ENCODE data around the gene SNRNP27.

SNRNP27 gene

DNA sequence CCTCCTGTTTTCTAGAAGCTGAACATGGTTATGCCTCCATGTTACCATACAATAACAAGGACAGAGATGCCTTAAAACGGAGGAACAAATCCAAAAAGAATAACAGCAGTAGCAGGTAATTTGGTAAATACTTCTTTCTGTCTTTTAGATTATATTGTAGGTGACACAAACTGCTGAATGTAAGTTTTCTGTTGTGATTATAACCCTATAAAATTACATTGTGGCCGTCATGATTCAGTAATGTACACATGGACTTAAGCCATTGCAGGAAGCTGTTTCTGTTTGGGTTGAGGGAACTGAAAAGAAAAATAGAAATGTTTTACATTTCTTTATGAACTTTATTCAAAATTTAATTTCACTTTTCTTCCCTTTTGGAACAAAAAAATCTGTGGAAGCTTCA is 22.4 kb downstream of the SNRNP27 start:
- no peak for DNase-seq (ENCODE audit: low read depth in 2 of 2)

- no peak for DNase-seq (ENCODE audit: low read depth in 2 of 2)
Measured at GRCh38 chr2:69917852-69918251, 24.1 kb downstream of the SNRNP27 start.

- DNase-seq (ENCODE audit: low read depth in 2 of 2): no peak
Measured at GRCh38 chr2:69918401-69918800, 24.6 kb downstream of the SNRNP27 start.

DNA sequence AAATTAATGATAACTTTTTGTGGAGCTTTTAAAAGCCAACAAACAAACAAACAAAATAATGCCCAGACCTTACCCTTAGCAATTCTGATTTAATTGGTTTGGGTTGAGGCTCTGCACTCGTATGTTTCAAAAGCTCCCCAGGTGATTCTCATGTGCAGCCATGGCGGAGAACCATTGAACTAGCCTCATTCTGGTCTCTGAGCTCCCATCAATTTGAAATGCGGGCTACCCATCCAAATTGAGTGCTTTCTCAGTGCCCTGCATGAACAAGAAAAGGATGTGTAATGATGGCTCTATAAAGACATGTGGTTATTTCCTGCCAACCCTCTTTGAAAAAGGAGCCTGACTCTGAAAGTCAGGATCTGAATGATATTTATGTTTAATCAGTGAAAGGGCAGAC is 29.4 kb downstream of the SNRNP27 start:
- DNase-seq (ENCODE audit: low read depth in 2 of 2): no peak

DNA sequence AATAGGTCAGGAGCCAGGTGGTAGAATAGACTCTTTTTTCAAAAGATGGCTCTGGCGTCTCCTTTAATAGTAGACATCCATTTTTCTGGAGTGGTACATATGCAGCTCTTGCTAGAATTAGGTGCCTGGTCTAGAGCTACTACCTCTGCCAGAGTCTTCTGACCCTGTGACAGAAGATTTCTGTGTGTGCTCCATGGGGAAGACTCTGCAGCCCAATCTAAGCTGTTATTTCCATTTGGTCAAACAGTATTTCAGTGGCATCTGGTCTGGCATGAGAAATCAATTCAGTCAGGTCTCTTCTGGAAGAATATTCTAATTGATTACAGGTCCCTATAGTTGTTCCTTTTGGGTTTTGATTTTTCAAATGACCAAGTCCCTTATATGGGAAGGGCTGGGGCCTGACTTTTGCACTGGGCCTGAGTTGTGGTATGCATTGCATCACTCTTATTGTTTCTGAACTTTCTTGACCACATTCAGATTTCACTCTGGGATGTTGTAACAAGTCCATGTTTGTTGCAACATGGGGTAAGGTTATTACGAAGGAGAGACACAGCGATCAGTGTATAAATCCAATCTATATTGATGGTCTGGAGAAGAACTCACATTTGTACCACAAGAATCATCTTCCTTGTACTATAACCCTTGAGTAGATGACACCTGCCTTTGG is 33.2 kb downstream of the SNRNP27 start:
- no peak for DNase-seq (ENCODE audit: low read depth in 2 of 2)

DNA sequence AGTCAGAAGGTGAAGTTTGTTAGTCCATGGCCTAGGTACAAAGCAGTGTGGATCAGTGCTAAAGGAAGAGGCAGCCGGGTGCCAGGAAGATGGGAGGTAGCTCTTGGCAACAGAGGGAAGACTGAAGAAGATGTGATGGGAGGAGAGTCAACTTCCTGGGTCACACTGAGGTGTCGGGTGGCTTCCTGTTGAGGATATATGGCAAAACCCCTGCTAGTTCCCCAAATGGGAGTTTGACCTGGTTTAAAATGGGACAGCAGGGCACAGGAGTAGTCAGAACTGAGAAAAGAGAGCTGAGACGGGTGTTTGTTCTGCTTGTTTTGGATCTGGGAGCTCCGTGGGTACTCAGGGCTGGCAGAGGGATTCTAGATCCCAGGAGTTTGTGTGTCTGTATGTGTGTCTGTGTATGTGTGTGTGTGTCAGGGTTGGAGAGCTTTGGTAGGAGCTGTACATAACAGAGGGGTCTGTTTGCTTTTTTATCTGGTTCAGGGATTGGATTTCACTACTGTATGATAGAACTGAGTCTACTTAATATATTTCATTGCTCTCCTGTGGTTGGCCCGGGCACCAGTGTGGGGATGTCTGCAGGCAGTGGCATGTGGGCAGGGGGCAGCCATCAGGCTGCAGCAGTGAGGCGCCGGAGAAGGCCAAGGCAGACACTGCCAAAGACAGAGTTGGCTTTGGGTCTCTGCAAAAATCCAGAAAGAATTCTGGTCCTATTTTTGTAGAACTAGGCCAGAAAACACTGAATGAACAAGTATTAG is 38.3 kb downstream of the SNRNP27 start:
- no peak for DNase-seq (ENCODE audit: low read depth in 2 of 2)

GRCh38 chr2:69932596-69932922 is 38.8 kb downstream of the SNRNP27 start:
- no peak for DNase-seq (ENCODE audit: low read depth in 2 of 2)

- DNase-seq (ENCODE audit: low read depth in 2 of 2): no peak
Measured at GRCh38 chr2:69933254-69933828, 39.6 kb downstream of the SNRNP27 start.

GRCh38 chr2:69933839-69934613 is 40.3 kb downstream of the SNRNP27 start:
- no peak for DNase-seq (ENCODE audit: low read depth in 2 of 2)

GRCh38 chr2:69934614-69934908 is 40.8 kb downstream of the SNRNP27 start:
- no peak for DNase-seq (ENCODE audit: low read depth in 2 of 2)

GRCh38 chr2:69935011-69935410 is 41.3 kb downstream of the SNRNP27 start:
- no peak for DNase-seq (ENCODE audit: low read depth in 2 of 2)

DNA sequence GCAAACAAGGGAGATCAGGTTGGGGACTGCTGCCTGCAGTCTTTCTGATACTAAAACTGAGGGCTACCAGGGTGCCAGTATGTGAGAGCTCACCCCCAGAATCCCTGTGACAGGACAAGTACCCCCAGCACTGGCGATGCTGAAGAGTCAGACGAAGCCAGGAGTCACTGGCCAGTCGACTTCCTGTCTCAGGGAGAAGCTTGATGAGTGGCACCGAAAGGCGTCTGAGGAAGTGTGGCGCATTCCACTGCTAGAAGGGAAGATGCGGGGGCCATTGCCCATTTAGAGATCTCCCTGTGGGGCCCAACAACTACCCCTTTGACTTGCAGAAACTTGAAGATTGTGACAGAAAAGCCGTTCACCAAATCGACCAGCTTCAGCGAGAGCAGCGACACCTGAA is 43.1 kb downstream of the SNRNP27 start:
- no peak for DNase-seq (ENCODE audit: low read depth in 2 of 2)

GRCh38 chr2:69937968-69938367 is 44.2 kb downstream of the SNRNP27 start:
- no peak for DNase-seq (ENCODE audit: low read depth in 2 of 2)

- no peak for DNase-seq (ENCODE audit: low read depth in 2 of 2)
Measured at GRCh38 chr2:69939722-69940121, 46.0 kb downstream of the SNRNP27 start.

GRCh38 chr2:69940691-69941090 is 46.9 kb downstream of the SNRNP27 start:
- no peak for DNase-seq (ENCODE audit: low read depth in 2 of 2)

DNA sequence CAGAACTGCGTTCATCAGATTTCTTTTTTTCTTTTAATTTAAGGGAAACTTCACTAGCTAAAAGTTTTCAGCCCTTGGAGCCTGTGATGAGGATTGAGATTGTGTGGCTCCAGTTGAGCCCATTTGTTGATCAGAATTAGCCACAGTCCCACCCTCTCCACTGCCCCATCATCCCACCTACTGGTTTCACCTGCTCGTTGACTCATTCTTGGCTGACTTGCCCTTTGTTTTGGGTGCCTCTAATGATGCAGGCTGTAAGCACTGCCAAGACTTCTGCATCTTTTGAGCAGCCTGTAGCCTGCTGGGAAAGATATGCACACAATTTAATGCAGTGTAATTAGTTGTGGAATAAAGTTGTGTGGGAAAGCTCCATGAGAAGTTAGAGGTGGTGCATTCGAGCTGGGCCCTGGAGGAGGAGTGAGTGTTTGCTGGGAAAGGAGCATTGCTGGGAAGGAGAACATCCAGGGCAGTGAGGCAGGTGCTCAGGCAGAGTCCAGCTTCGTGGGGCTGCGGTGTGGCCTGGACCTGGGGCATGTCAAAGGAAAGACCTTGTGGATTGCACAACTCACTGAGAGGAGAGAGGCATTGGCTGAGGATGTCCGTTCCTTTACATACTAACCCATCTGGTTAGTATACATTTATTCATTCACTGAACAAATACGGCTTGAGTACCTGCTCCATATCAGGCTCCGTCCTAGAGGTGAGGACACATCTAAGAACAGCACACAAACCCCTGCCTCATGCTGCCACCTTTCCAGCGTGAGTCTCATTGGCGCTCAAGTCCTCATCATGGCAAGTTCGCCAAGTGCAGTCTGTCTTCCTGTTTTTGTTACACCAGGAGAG is 49.5 kb downstream of the SNRNP27 start:
- DNase-seq (ENCODE audit: low read depth in 2 of 2): no peak

DNA sequence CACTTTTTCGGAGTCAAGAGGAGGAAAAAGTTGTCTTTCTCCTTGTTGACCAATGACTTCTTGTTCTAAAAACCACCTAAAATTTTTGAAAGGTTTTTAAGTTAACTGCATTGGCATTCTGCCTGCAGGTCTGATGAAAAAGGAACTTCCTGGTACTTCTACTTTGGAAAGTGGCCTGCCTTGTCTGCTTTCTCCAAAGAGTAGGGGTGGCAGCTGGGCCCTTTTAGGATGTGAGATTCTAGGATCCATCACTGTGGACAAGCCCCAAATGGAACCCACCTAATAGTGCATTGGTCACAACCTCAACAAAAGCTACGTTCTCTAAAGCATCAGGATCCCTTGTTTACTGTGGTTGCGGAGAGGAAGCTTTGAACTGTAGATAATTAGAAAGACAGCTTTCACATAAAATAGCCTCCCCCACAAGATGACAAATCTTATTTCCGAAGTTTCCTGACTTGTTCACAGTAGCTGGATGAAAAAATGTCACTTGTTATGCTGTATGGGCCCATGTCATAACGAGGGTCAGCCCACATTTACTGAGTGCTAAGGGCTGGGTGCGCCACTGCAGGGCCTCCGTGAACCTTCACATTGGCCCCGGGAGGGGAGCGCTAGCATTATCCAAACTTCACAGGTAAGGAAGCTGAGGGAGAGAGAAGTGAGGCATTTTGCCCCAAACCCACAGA is 50.2 kb downstream of the SNRNP27 start:
- DNase-seq (ENCODE audit: low read depth in 2 of 2): no peak

DNA sequence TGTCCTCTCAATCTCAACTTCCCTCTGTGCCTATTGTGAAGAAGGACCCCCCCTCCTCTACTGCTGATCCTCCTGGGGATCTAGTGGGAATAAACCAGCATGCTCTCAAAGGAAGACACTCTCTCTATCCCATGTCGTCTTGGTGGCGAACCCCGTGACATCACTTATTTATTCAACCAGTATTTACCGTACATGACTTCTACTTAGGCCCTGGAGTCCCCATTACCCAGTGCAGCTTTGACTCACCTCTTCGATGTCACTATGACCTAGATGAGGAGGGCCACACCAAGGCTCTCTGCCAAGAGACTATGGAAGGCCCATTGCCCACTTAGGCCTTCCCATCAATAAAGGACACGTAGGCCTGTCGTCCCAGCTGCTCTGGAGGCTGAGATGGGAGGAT is 51.0 kb downstream of the SNRNP27 start:
- DNase-seq (ENCODE audit: low read depth in 2 of 2): no peak

GRCh38 chr2:69945441-69945840 is 51.7 kb downstream of the SNRNP27 start:
- DNase-seq (ENCODE audit: low read depth in 2 of 2): no peak

DNA sequence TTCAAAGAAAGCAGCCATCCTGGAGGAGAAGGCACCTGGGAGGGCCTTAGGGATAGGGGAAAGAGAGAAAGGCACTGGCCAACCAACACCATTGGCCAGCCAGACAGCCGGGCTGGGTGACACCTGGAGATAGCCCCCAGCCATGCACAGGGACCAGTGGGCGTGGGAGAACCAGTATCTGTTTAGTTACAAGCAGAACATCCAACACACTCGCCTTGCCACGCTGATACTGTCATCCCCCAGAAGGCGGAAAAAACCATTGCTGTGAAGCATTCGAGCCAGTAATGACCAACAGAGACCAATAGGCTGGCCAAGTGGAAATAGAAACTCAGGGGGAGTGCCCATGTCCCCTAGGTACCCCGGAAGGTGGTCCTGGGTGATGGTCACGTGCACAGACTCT is 52.2 kb downstream of the SNRNP27 start:
- no peak for DNase-seq (ENCODE audit: low read depth in 2 of 2)

All from stimulated activated CD4-positive, alpha-beta T cell treated with anti-CD3 and anti-CD28 coated beads, Interleukin-15, amount 100 ng/mL, for 48 hours (primary cell).